NCI-H2029 (cell line): ENCODE measurements around the gene PHLDA2.
A peak's percentile ranks its signal among the peaks of the same experiment; 100 is the strongest.

Experiments used
- DNase-seq: peaks from one replicate; lab custom pipeline; 2025; lab: John Stamatoyannopoulos, UW

PHLDA2 gene

GRCh38 chr11:2928605-2929530 is at the start of gene PHLDA2:
PHLDA2 (minus strand) TSS chr11:2929420; CDS start chr11:2929364, 56 bp downstream.
- peak; percentile 59 for DNase-seq

GRCh38 chr11:2977113-2977512 is 47.9 kb upstream of the PHLDA2 start:
- DNase-seq, result no peak

- DNase-seq, result no peak
Observed at GRCh38 chr11:2976294-2977063, 47.3 kb upstream of the PHLDA2 start.

GRCh38 chr11:2975594-2975993 is 46.4 kb upstream of the PHLDA2 start:
- no peak for DNase-seq

- no peak for DNase-seq
Observed at GRCh38 chr11:2974272-2974671, 45.1 kb upstream of the PHLDA2 start.

- DNase-seq, result no peak
Observed at GRCh38 chr11:2968341-2968900, 39.2 kb upstream of the PHLDA2 start.

GRCh38 chr11:2964782-2965181 is 35.6 kb upstream of the PHLDA2 start:
- no peak for DNase-seq

- DNase-seq, result no peak
Observed at GRCh38 chr11:2963761-2964160, 34.5 kb upstream of the PHLDA2 start.

GRCh38 chr11:2963112-2963754 is 34.0 kb upstream of the PHLDA2 start:
- no peak for DNase-seq

GRCh38 chr11:2961080-2961479 is 31.9 kb upstream of the PHLDA2 start:
- DNase-seq, result no peak

- DNase-seq, result no peak
Observed at GRCh38 chr11:2960139-2960538, 30.9 kb upstream of the PHLDA2 start.

GRCh38 chr11:2958251-2958650 is 29.0 kb upstream of the PHLDA2 start:
- no peak for DNase-seq

- no peak for DNase-seq
Observed at GRCh38 chr11:2955906-2956476, 26.8 kb upstream of the PHLDA2 start.

- DNase-seq, result no peak
Observed at GRCh38 chr11:2954263-2954662, 25.0 kb upstream of the PHLDA2 start.

- no peak for DNase-seq
Observed at GRCh38 chr11:2952290-2952689, 23.1 kb upstream of the PHLDA2 start.

- no peak for DNase-seq
Observed at GRCh38 chr11:2951231-2952110, 22.3 kb upstream of the PHLDA2 start.

GRCh38 chr11:2950825-2951224 is 21.6 kb upstream of the PHLDA2 start:
- DNase-seq, result no peak

GRCh38 chr11:2949920-2950319 is 20.7 kb upstream of the PHLDA2 start:
- no peak for DNase-seq

- DNase-seq, result no peak
Observed at GRCh38 chr11:2947744-2948143, 18.5 kb upstream of the PHLDA2 start.

- DNase-seq, result no peak
Observed at GRCh38 chr11:2945757-2946287, 16.6 kb upstream of the PHLDA2 start.
